Endodermal cell (in vitro differentiated cells): ENCODE measurements around the gene SERTM1. TPM values are rescaled to one million over a fixed set of nuclear protein-coding genes. Genes with fewer than 3 reads are reported as not detected.
A peak's percentile ranks its signal among the peaks of the same experiment; 100 is the strongest.

Source experiments
- DNase-seq: peaks from one replicate; pipeline ENCODE4 v3.0.0-alpha.2; 2017
- H3K27ac ChIP-seq: 2 replicates; pipeline ENCODE4 v1.5.1; 2013; ENCODE audit warnings: mild to moderate bottlenecking, low read depth, low read length, moderate library complexity
- H3K27me3 ChIP-seq: 2 replicates; pipeline ENCODE4 v1.6.1; 2013; ENCODE audit warnings: mild to moderate bottlenecking, low read length, moderate library complexity; ENCODE audit not compliant: insufficient read depth, control insufficient read depth, poor library complexity, severe bottlenecking
- H3K36me3 ChIP-seq: 2 replicates; pipeline ENCODE4 v1.7.0; 2013; ENCODE audit warnings: mild to moderate bottlenecking, low read length, moderate library complexity; ENCODE audit not compliant: control insufficient read depth, insufficient read depth
- H3K4me1 ChIP-seq: one replicate; pipeline ENCODE4 v1.7.0; 2013; ENCODE audit warnings: low read length; ENCODE audit not compliant: control insufficient read depth, insufficient read depth
- H3K4me3 ChIP-seq: 2 replicates; pipeline ENCODE4 v1.5.1; 2013; ENCODE audit warnings: mild to moderate bottlenecking, low read length, moderate library complexity
- H3K9ac ChIP-seq: 2 replicates; pipeline ENCODE4 v1.6.1; 2013; ENCODE audit warnings: mild to moderate bottlenecking, low read length, moderate library complexity; ENCODE audit not compliant: poor library complexity, severe bottlenecking; ENCODE audit errors: extremely low read depth
- H3K9me3 ChIP-seq: 2 replicates; pipeline ENCODE4 v1.6.1; 2013; ENCODE audit warnings: mild to moderate bottlenecking, low read length, moderate library complexity; ENCODE audit not compliant: control insufficient read depth
- H3K27ac Mint-ChIP-seq: 2 replicates; pipeline ENCODE4 v1.8.0; 2020; ENCODE audit warnings: mixed read lengths
- H3K27me3 Mint-ChIP-seq: 2 replicates; pipeline ENCODE4 v1.8.0; 2021; ENCODE audit warnings: mild to moderate bottlenecking, mixed read lengths; ENCODE audit not compliant: insufficient read depth
- H3K36me3 Mint-ChIP-seq: 2 replicates; pipeline ENCODE4 v1.8.0; 2020; ENCODE audit warnings: low read depth, mixed read lengths
- H3K4me1 Mint-ChIP-seq: 2 replicates; pipeline ENCODE4 v1.8.0; 2020; ENCODE audit warnings: mixed read lengths
- H3K4me3 Mint-ChIP-seq: 2 replicates; pipeline ENCODE4 v1.8.0; 2020; ENCODE audit warnings: mild to moderate bottlenecking, moderate library complexity, mixed read lengths
- H3K9me3 Mint-ChIP-seq: 2 replicates; pipeline ENCODE4 v1.8.0; 2020; ENCODE audit warnings: mild to moderate bottlenecking, mixed read lengths
- WGBS, 2 experiments: methylation state at CpG; one replicate each; pipeline versions ENCODE4 v1.1.5 to v1.1.7; 2013; ENCODE audit warnings: missing lambda C conversion rate in 2 of 2, mixed read lengths in 1 of 2; ENCODE audit not compliant: insufficient coverage in 1 of 2, insufficient read length in 1 of 2; 5-methylcytosine and 5-hydroxymethylcytosine counted together
- total RNA-seq, 2 donors: library from RNA; stranded (reverse); fragmentation: NEBNext Ultra II Directional in 1 of 2; extraction: Animal tissue kit (Norgen Biotek cat#: 25700) in 1 of 2; gene quantifications; 2 replicates in 1 of 2; 3 replicates in 1 of 2; pipeline ENCODE4 v1.2.1, GENCODE V29; 2021
- TF ChIP-seq, protein P1 (sequence below): fragments of 200-600 bp; sonication (generic); conservative IDR thresholded peaks from 2 replicates; pipeline ENCODE4 v1.5.0; 2021; ENCODE audit warnings: antibody characterized with exemption, mild to moderate bottlenecking

SERTM1 gene
- total RNA-seq, 2 donors from 2014 or later: 0.13 TPM; not detected in 1

DNA sequence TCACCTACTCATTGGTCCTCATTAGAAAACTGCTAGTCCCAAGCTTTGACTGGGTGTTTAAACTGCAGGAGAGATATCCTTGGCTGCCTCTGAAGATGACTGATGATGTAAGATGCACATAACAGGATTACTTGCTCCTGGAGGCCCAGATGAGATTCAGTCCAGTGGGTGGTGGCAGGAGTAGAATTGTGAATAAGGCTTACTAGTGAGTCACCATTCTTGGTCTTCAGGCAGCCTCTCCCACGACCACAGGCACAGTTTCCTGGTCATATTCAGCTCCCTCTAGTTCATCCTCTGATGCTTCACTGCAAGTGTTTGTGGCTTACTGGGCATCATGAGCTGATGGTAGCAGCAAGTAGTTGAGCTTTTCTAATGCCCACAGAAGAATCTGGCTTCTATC lies 12.1 kb downstream of the SERTM1 start:
- Mint-ChIP-seq H3K27ac (no peak overlapping the region), H3K27me3 (no peaks in the 10 kb centered on the region), H3K4me3 (no peak overlapping the region), H3K4me1 (peaks cover 7% of the 10 kb centered on the region), H3K36me3 (no peaks in the 10 kb centered on the region), H3K9me3 (peaks cover 6% of the 10 kb centered on the region)
- Histone ChIP-seq H3K4me3 (no peak overlapping the region), H3K27me3 (no peaks in the 10 kb centered on the region), H3K9ac (no peak overlapping the region), H3K9me3 (peaks cover 6% of the 10 kb centered on the region), H3K36me3 (no peaks in the 10 kb centered on the region), H3K27ac (no peak overlapping the region), H3K4me1 (no peaks in the 10 kb centered on the region)
- DNase-seq: no peak
- TF ChIP-seq, protein P1, sequence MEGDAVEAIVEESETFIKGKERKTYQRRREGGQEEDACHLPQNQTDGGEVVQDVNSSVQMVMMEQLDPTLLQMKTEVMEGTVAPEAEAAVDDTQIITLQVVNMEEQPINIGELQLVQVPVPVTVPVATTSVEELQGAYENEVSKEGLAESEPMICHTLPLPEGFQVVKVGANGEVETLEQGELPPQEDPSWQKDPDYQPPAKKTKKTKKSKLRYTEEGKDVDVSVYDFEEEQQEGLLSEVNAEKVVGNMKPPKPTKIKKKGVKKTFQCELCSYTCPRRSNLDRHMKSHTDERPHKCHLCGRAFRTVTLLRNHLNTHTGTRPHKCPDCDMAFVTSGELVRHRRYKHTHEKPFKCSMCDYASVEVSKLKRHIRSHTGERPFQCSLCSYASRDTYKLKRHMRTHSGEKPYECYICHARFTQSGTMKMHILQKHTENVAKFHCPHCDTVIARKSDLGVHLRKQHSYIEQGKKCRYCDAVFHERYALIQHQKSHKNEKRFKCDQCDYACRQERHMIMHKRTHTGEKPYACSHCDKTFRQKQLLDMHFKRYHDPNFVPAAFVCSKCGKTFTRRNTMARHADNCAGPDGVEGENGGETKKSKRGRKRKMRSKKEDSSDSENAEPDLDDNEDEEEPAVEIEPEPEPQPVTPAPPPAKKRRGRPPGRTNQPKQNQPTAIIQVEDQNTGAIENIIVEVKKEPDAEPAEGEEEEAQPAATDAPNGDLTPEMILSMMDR: no peak
- 86% methylated on average over 1 of the region's 1 CpG; no CpG with 5 or more reads in 1 of the 2 experiments for WGBS, 2 experiments

DNA sequence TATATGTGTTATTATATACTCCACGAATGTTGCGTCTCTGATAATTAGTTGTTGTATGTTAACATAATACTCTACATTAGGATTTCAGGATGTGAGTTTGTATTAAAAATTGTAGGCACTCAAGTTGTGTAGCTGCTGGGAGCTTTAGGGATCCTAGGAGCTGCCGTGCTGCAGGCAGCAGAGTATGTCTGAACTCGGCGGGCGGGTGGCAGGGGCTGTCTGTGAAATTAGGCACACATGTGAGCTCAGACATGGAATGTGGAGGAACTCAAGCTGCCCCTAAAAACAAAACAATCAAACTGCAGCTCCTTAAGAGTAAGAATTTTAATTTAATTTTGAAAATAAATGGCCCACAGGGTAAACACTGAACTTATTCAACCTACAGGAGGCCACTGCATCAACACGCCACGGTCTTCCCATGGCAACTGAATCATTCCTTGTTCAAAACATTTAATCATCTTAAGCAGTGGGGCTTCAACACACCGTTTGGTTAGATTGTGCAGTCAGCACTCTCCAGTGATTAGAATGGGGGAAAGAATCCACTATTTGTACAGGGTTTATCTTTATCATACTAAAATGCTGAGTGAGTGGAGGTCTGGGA lies 22.7 kb downstream of the SERTM1 start:
- peaks cover 4% of the 10 kb centered on the region for H3K27me3 Mint-ChIP-seq
- Histone ChIP-seq H3K9me3 (no peaks in the 10 kb centered on the region), H3K9ac (no peak overlapping the region), H3K27me3 (no peaks in the 10 kb centered on the region), H3K27ac (peak overlapping the region; percentile 59), H3K4me1 (peaks cover under 1% of the 10 kb centered on the region), H3K36me3 (no peaks in the 10 kb centered on the region), H3K4me3 (no peak overlapping the region)
- no peaks in the 10 kb centered on the region for H3K36me3 Mint-ChIP-seq
- TF ChIP-seq, protein P1: no peak
- no peak for DNase-seq
- WGBS, 2 experiments: 79 to 87% methylated on average over 5 to 7 of the region's 9 CpGs
- peaks cover 4% of the 10 kb centered on the region for H3K4me1 Mint-ChIP-seq
- H3K4me3 Mint-ChIP-seq: no peak overlapping the region
- no peaks in the 10 kb centered on the region for H3K9me3 Mint-ChIP-seq
- no peak overlapping the region for H3K27ac Mint-ChIP-seq

DNA sequence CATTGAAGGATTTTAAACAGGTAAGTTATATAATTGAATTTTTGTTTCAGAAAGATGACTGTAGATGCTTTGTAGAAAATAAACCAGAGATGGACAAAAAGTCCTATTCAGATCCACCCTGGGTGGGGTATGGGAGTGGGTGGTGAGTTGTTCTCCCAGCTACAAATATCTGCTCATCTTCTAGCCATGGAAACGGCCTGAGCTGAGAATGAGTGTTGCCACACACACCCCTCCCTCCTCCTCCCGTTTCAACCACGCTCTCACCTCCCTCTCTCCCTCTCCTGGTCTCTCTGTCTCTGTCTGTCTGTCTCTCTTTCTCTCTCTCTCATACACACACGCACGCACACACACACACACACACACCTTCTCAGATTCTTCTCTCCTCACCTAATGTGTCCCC lies 26.4 kb downstream of the SERTM1 start:
- WGBS, 2 experiments: 91 to 94% methylated on average over 5 of the region's 5 CpGs
- peaks cover under 1% of the 10 kb centered on the region for H3K27me3 Mint-ChIP-seq

More for the DNA sequence above, 26.4 kb downstream of the SERTM1 start:
- Histone ChIP-seq H3K4me3 (no peak overlapping the region), H3K9ac (no peak overlapping the region), H3K27ac (no peak overlapping the region), H3K9me3 (no peaks in the 10 kb centered on the region), H3K27me3 (no peaks in the 10 kb centered on the region), H3K4me1 (peaks cover 5% of the 10 kb centered on the region), H3K36me3 (no peaks in the 10 kb centered on the region)
- no peak overlapping the region for H3K4me3 Mint-ChIP-seq
- H3K4me1 Mint-ChIP-seq: peaks cover 12% of the 10 kb centered on the region
- H3K9me3 Mint-ChIP-seq: no peaks in the 10 kb centered on the region
- DNase-seq: no peak
- TF ChIP-seq, protein P1: no peak
- no peaks in the 10 kb centered on the region for H3K36me3 Mint-ChIP-seq
- no peak overlapping the region for H3K27ac Mint-ChIP-seq
